H9 (cell line): ENCODE measurements around the gene KCTD17. TPM values are rescaled to one million over a fixed set of nuclear protein-coding genes. Genes with fewer than 3 reads are reported as not detected.

Experiments
- DNase-seq: peaks from one replicate; pipeline ENCODE4 v3.0.0-alpha.2; 2017
- H2AFZ ChIP-seq: one replicate; pipeline ENCODE4 v1.6.1; 2013; ENCODE audit warnings: mild to moderate bottlenecking, low read length, control low read depth, moderate library complexity
- H2AK5ac ChIP-seq: 2 replicates; pipeline ENCODE4 v1.6.1; 2013; ENCODE audit warnings: low read length, control low read depth, mixed read lengths; ENCODE audit not compliant: insufficient read length
- H2BK120ac ChIP-seq: one replicate; pipeline ENCODE4 v1.6.1; 2013; ENCODE audit warnings: low read depth, mild to moderate bottlenecking, low read length, control low read depth, inconsistent platforms; ENCODE audit not compliant: poor library complexity, severe bottlenecking
- H2BK12ac ChIP-seq: 2 replicates; pipeline ENCODE4 v1.6.1; 2013; ENCODE audit warnings: low read length, control low read depth, mixed read lengths, low read depth; ENCODE audit not compliant: insufficient read length
- H2BK15ac ChIP-seq: 2 replicates; pipeline ENCODE4 v1.6.1; 2013; ENCODE audit warnings: low read depth, low read length, control low read depth
- H2BK20ac ChIP-seq: one replicate; pipeline ENCODE4 v1.6.1; 2013; ENCODE audit warnings: low read depth, mild to moderate bottlenecking, low read length, control low read depth, inconsistent platforms; ENCODE audit not compliant: poor library complexity, severe bottlenecking
- H2BK5ac ChIP-seq: 2 replicates; pipeline ENCODE4 v1.6.1; 2013; ENCODE audit warnings: low read length, control low read depth, mixed read lengths; ENCODE audit not compliant: insufficient read length
- H3K14ac ChIP-seq: 2 replicates; pipeline ENCODE4 v1.6.1; 2013; ENCODE audit warnings: low read length, control low read depth; ENCODE audit not compliant: insufficient read depth
- H3K18ac ChIP-seq: 2 replicates; pipeline ENCODE4 v1.6.1; 2013; ENCODE audit warnings: low read depth, mild to moderate bottlenecking, mixed read lengths, low read length, control low read depth; ENCODE audit not compliant: insufficient read length
- H3K23ac ChIP-seq: 2 replicates; pipeline ENCODE4 v1.6.1; 2013; ENCODE audit warnings: low read length, control low read depth, mixed read lengths, low read depth; ENCODE audit not compliant: insufficient read length
- H3K23me2 ChIP-seq: 2 replicates; pipeline ENCODE4 v1.6.1; 2013; ENCODE audit warnings: low read depth, mild to moderate bottlenecking, mixed read lengths, low read length, control low read depth; ENCODE audit not compliant: insufficient read length, poor library complexity, severe bottlenecking
- H3K27ac ChIP-seq: 2 replicates; pipeline ENCODE4 v1.5.1; 2013; ENCODE audit warnings: low read length, control low read depth, mixed read lengths, low read depth; ENCODE audit not compliant: insufficient read length
- H3K27me3 ChIP-seq: 2 replicates; pipeline ENCODE4 v1.6.1; 2013; ENCODE audit warnings: low read length, control low read depth, inconsistent platforms; ENCODE audit not compliant: insufficient read depth
- H3K4ac ChIP-seq: 2 replicates; pipeline ENCODE4 v1.6.1; 2013; ENCODE audit warnings: low read depth, mild to moderate bottlenecking, control low read depth, inconsistent platforms, low read length, moderate library complexity
- H3K4me1 ChIP-seq: 2 replicates; pipeline ENCODE4 v1.6.1; 2013; ENCODE audit warnings: low read length, control low read depth, inconsistent platforms; ENCODE audit not compliant: insufficient read depth
- H3K4me2 ChIP-seq: 2 replicates; pipeline ENCODE4 v1.6.1; 2013; ENCODE audit warnings: low read length, control low read depth, mixed read lengths; ENCODE audit not compliant: insufficient read length, insufficient read depth
- H3K56ac ChIP-seq: 2 replicates; pipeline ENCODE4 v1.6.1; 2013; ENCODE audit warnings: low read depth, mild to moderate bottlenecking, mixed read lengths, low read length, control low read depth; ENCODE audit not compliant: insufficient read length
- H3K79me1 ChIP-seq: 2 replicates; pipeline ENCODE4 v1.6.1; 2013; ENCODE audit warnings: low read depth, mild to moderate bottlenecking, moderate library complexity, low read length, control low read depth, inconsistent platforms; ENCODE audit not compliant: insufficient read depth, poor library complexity, severe bottlenecking
- H3K79me2 ChIP-seq: 2 replicates; pipeline ENCODE4 v1.6.1; 2013; ENCODE audit warnings: low read length, control low read depth, inconsistent platforms; ENCODE audit not compliant: insufficient read depth
- H3K9ac ChIP-seq: 2 replicates; pipeline ENCODE4 v1.6.1; 2013; ENCODE audit warnings: low read length, control low read depth, mixed read lengths; ENCODE audit not compliant: insufficient read length; ENCODE audit errors: extremely low read depth
- H3K9me3 ChIP-seq: one replicate; pipeline ENCODE4 v1.6.1; 2013; ENCODE audit warnings: low read depth, low read length, inconsistent platforms; ENCODE audit not compliant: control insufficient read depth
- H3T11ph ChIP-seq: one replicate; pipeline ENCODE4 v1.6.1; 2013; ENCODE audit warnings: mild to moderate bottlenecking, low read length, control low read depth, inconsistent platforms
- H4K20me1 ChIP-seq: one replicate; pipeline ENCODE4 v1.6.1; 2013; ENCODE audit not compliant: control insufficient read depth, insufficient read length, insufficient read depth
- H4K5ac ChIP-seq: 2 replicates; pipeline ENCODE4 v1.6.1; 2013; ENCODE audit warnings: low read depth, mild to moderate bottlenecking, mixed read lengths, low read length, control low read depth; ENCODE audit not compliant: insufficient read length
- H4K8ac ChIP-seq: replicated peaks from 2 replicates; pipeline ENCODE4 v1.6.1; 2013; ENCODE audit warnings: low read length, control low read depth, mixed read lengths, low read depth; ENCODE audit not compliant: insufficient read length
- H4K91ac ChIP-seq: 2 replicates; pipeline ENCODE4 v1.6.1; 2013; ENCODE audit warnings: low read depth, mild to moderate bottlenecking, moderate library complexity, mixed read lengths, low read length, control low read depth; ENCODE audit not compliant: insufficient read length
- H3K27ac Mint-ChIP-seq, 3 experiments: 2 replicates in 2 of 3; 3 replicates in 1 of 3; pipeline ENCODE4 v1.8.0; 2020 to 2021; ENCODE audit warnings: mixed read lengths in 3 of 3, mild to moderate bottlenecking in 1 of 3, moderate library complexity in 1 of 3
- H3K27me3 Mint-ChIP-seq: 2 replicates; pipeline ENCODE4 v1.8.0; 2021; ENCODE audit warnings: low read depth, mild to moderate bottlenecking, moderate library complexity, mixed read lengths
- H3K36me3 Mint-ChIP-seq, 3 experiments: 2 replicates in 2 of 3; 3 replicates in 1 of 3; pipeline ENCODE4 v1.8.0; 2020 to 2021; ENCODE audit warnings: low read depth in 3 of 3, mixed read lengths in 3 of 3; ENCODE audit not compliant: insufficient read depth in 1 of 3
- H3K4me1 Mint-ChIP-seq, 2 experiments: 2 replicates each; pipeline ENCODE4 v1.8.0; 2020; ENCODE audit warnings: mixed read lengths in 2 of 2
- H3K4me3 Mint-ChIP-seq, 2 experiments: 2 replicates in 1 of 2; 3 replicates in 1 of 2; pipeline ENCODE4 v1.8.0; 2020 to 2021; ENCODE audit warnings: mild to moderate bottlenecking in 2 of 2, mixed read lengths in 2 of 2, moderate library complexity in 1 of 2
- H3K9me3 Mint-ChIP-seq, 2 experiments: 2 replicates in 1 of 2; 3 replicates in 1 of 2; pipeline ENCODE4 v1.8.0; 2020; ENCODE audit warnings: mild to moderate bottlenecking in 2 of 2, mixed read lengths in 2 of 2, moderate library complexity in 1 of 2
- WGBS: extraction: QIAGEN DNeasy Blood & Tissue Kit; methylation state at CpG from one replicate; pipeline ENCODE4 v1.1.7; 2013; ENCODE audit warnings: missing lambda C conversion rate, low lambda C conversion rate, mixed read lengths; ENCODE audit not compliant: insufficient read length; ENCODE audit errors: extremely low coverage; 5-methylcytosine and 5-hydroxymethylcytosine counted together
- total RNA-seq: library from RNA; stranded (reverse); gene quantifications from 2 replicates; pipeline ENCODE4 v1.2.1, GENCODE V29; 2021
- TF ChIP-seq, protein P1 (sequence below): fragments of 200-600 bp; sonication (generic); conservative IDR thresholded peaks from 3 replicates; pipeline ENCODE4 v1.8.0; 2021; ENCODE audit warnings: antibody characterized with exemption, mild to moderate bottlenecking

Gene KCTD17
- total RNA-seq, 1 experiment from 2014 or later = 34.1 TPM

DNA sequence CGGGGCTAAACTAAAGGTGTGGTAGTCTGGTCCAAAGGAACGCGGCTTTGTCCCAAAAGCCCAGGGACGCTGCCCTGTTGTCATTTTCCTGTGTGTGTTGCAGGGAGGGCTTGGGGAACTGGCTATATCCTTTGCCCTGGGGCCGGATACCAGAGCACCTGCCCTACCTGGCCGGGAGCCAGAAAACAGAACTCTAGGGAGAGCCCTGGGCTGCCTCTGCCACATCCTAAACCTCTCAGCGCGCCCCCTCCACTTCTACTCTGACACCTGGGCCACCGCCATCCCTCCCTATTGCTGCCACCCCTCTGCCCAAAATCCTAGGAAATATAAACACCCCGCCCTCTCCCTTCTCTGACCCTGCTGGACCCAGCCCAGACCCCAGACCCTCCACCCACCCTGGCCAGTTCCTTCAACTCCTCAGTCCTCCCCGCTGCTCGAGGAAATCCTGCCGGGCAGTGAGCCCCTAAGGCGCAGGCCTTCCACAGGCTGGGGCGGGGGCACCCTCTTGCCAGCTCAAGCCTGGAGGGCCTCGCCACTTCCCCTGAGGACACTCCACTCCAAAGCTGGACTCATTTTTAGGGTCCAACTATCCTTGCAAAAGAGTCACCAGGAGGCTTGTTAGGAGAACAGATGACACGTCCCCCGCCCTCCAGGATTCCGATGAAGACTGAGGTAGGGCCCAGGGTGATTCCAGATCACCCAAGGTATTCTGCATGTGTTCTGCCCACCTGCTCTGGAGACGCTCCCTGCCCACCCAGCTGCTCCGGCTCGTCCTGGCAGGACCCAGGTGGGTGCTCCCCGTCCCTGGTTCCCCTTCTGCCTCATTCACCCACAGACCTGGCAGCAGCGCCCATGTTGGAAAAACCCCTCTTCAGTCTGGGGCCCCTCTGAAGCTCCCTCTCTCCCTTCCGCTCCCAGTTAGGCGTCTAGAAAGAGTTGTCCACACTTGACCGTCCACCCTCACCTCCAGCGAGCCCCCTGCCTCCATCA lies 12.2 kb downstream of the KCTD17 start:
- H3K4me1 ChIP-seq = no peaks in the 10 kb centered on the region; the same call in 1 of the 2 replicates

More for the DNA sequence above, 12.2 kb downstream of the KCTD17 start:
- no peak overlapping the region for H2BK120ac ChIP-seq
- H2BK15ac ChIP-seq = no peak overlapping the region
- TF ChIP-seq, protein P1, sequence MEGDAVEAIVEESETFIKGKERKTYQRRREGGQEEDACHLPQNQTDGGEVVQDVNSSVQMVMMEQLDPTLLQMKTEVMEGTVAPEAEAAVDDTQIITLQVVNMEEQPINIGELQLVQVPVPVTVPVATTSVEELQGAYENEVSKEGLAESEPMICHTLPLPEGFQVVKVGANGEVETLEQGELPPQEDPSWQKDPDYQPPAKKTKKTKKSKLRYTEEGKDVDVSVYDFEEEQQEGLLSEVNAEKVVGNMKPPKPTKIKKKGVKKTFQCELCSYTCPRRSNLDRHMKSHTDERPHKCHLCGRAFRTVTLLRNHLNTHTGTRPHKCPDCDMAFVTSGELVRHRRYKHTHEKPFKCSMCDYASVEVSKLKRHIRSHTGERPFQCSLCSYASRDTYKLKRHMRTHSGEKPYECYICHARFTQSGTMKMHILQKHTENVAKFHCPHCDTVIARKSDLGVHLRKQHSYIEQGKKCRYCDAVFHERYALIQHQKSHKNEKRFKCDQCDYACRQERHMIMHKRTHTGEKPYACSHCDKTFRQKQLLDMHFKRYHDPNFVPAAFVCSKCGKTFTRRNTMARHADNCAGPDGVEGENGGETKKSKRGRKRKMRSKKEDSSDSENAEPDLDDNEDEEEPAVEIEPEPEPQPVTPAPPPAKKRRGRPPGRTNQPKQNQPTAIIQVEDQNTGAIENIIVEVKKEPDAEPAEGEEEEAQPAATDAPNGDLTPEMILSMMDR = no peak
- H3K27me3 Mint-ChIP-seq = peaks cover 48% of the 10 kb centered on the region
- H3K4ac ChIP-seq = no peak overlapping the region
- H2AFZ ChIP-seq = no peak overlapping the region
- H3K18ac ChIP-seq = no peak overlapping the region
- H3K9me3 Mint-ChIP-seq = no peaks in the 10 kb centered on the region; a peak in 1 of 5 replicates
- H2BK12ac ChIP-seq = no peak overlapping the region
- no peak overlapping the region for H2BK20ac ChIP-seq
- H3T11ph ChIP-seq = no peak overlapping the region
- H3K9me3 ChIP-seq = no peaks in the 10 kb centered on the region
- H4K20me1 ChIP-seq = peaks cover 2% of the 10 kb centered on the region
- H4K8ac ChIP-seq = no peak overlapping the region
- no peak overlapping the region for H3K9ac ChIP-seq
- no peak overlapping the region for H3K27ac Mint-ChIP-seq
- H3K14ac ChIP-seq = no peak overlapping the region; the same call in 1 of the 2 replicates
- no peaks in the 10 kb centered on the region for H3K79me1 ChIP-seq
- peaks cover 9 to 25% of the 10 kb centered on the region in 2 experiments for H3K4me1 Mint-ChIP-seq
- no peaks in the 10 kb centered on the region for H3K23me2 ChIP-seq
- peaks cover 2 to 15% (median 6%) of the 10 kb centered on the region in 3 experiments; a peak in 5 of 7 replicates for H3K36me3 Mint-ChIP-seq
- no peak overlapping the region for H3K23ac ChIP-seq
- no peaks in the 10 kb centered on the region for H3K79me2 ChIP-seq
- no peak overlapping the region for H3K56ac ChIP-seq
- no peak overlapping the region for H2AK5ac ChIP-seq
- no peak overlapping the region for H3K4me2 ChIP-seq
- no peak overlapping the region for H4K91ac ChIP-seq
- H4K5ac ChIP-seq = no peak overlapping the region
- no peak overlapping the region for H2BK5ac ChIP-seq
- DNase-seq = no peak
- H3K27ac ChIP-seq = no peak overlapping the region
- peaks cover 7% of the 10 kb centered on the region for H3K27me3 ChIP-seq
- WGBS = no CpG with 5 or more reads among the region's 28 CpGs
- H3K4me3 Mint-ChIP-seq = peak overlapping the region in 1 of 2 experiments; percentile 55; a peak in 2 of 5 replicates
